Right cardiac atrium (tissue), 5 donors: ENCODE measurements around the gene CFAP97D2. TPM values are rescaled to one million over a fixed set of nuclear protein-coding genes. Genes with fewer than 3 reads are reported as not detected.
"Not testable (repeated sequence)": the region's sequence is repeated elsewhere in the genome, so short reads cannot be mapped to it uniquely, and the experiment has no call there.

Experiments
- ATAC-seq, 2 donors: fragments of 200-7000 bp; cut with Tn5 transposase; one replicate each; pipeline versions ENCODE4 v1.8.0 to v1.9.1; 2020; ENCODE audit warnings: moderate library complexity in 2 of 2, mild to moderate bottlenecking in 1 of 2
- DNase-seq, 3 donors: peaks; one replicate each; pipeline ENCODE4 v3.0.0-alpha.2; 2020
- H3K27ac ChIP-seq: one replicate; pipeline ENCODE4 v1.5.1; 2013; ENCODE audit warnings: mild to moderate bottlenecking, low read length, control low read depth, moderate library complexity
- H3K27me3 ChIP-seq: one replicate; pipeline ENCODE4 v1.6.1; 2013; ENCODE audit not compliant: control insufficient read depth, insufficient read depth
- H3K4me1 ChIP-seq: one replicate; pipeline ENCODE4 v1.6.1; 2013; ENCODE audit warnings: low read length; ENCODE audit not compliant: control insufficient read depth, insufficient read depth
- H3K4me3 ChIP-seq: one replicate; pipeline ENCODE4 v1.5.1; 2013; ENCODE audit warnings: low read length, control low read depth
- H3K9me3 ChIP-seq: one replicate; pipeline ENCODE4 v1.6.1; 2013; ENCODE audit warnings: low read length; ENCODE audit not compliant: control insufficient read depth
- WGBS: extraction: QIAGEN DNeasy Blood & Tissue Kit; methylation state at CpG from one replicate; pipeline ENCODE4 v1.1.7; 2013; 5-methylcytosine and 5-hydroxymethylcytosine counted together
- intact Hi-C, 4 donors: fragments of 100-400 bp; cut with DNase I; formaldehyde crosslinking; loops; one replicate each; pipeline versions ENCODE4 v1.11.0 to v1.14.0; 2022 to 2023
- polyA plus RNA-seq: library from polyadenylated mRNA; stranded (reverse); fragments of 200-250 nt; gene quantifications from one replicate; pipeline ENCODE4 v1.2.3, GENCODE V29; 2013
- total RNA-seq, 4 donors: library from RNA; stranded (reverse); fragmentation: NEBNext Ultra II Directional; extraction: Animal tissue kit (Norgen Biotek cat#: 25700); gene quantifications; one replicate each; pipeline ENCODE4 v1.2.1, GENCODE V29; 2021
- donor health status: healthy with polysubstance abuse.
- donor health status: DM: no; HTN: yes; CAD: no.
- donor health status: DM: no; HTN: no; CAD: no.
- donor health status: DM: no; HTN: yes; CAD: no; lungs with severe emphysema.
- donor health status: DM: yes; HTN: yes; CAD: no.

Gene CFAP97D2
- total and polyA plus RNA-seq, 5 donors = not detected

GRCh38 chr13:114243971-114244370 lies 64.9 kb downstream of the CFAP97D2 start:
- WGBS = 94% methylated on average over 3 of the region's 3 CpGs
- no peak for ATAC-seq

GRCh38 chr13:114244637-114245036 lies 65.6 kb downstream of the CFAP97D2 start:
- intact Hi-C loops = no loop called here
- no peak overlapping the region for H3K4me3 ChIP-seq
- no peaks in the 10 kb centered on the region for H3K27me3 ChIP-seq
- H3K9me3 ChIP-seq = no peaks in the 10 kb centered on the region
- no peak overlapping the region for H3K27ac ChIP-seq
- H3K4me1 ChIP-seq = no peaks in the 10 kb centered on the region
- ATAC-seq (no peak), DNase-seq (no peak)
- WGBS = 81% methylated on average over 5 of the region's 5 CpGs

More at GRCh38 chr13:114243971-114244370, 64.9 kb downstream of the CFAP97D2 start:
- Histone ChIP-seq H3K9me3 (no peaks in the 10 kb centered on the region), H3K27me3 (no peaks in the 10 kb centered on the region), H3K27ac (no peak overlapping the region), H3K4me1 (no peaks in the 10 kb centered on the region), H3K4me3 (no peak overlapping the region)
- DNase-seq = no peak
- intact Hi-C loops = no loop called here

GRCh38 chr13:114248011-114248410 lies 69.0 kb downstream of the CFAP97D2 start:
- H3K4me3 ChIP-seq = no peak overlapping the region
- no peaks in the 10 kb centered on the region for H3K9me3 ChIP-seq
- no peaks in the 10 kb centered on the region for H3K4me1 ChIP-seq
- intact Hi-C loops = no loop called here
- no peak overlapping the region for H3K27ac ChIP-seq
- 79% methylated on average over 3 of the region's 3 CpGs for WGBS
- no peaks in the 10 kb centered on the region for H3K27me3 ChIP-seq
- ATAC-seq = no peak
- no peak for DNase-seq

GRCh38 chr13:114249077-114249476 lies 70.0 kb downstream of the CFAP97D2 start:
- no peak for ATAC-seq

GRCh38 chr13:114251639-114252440 lies 72.8 kb downstream of the CFAP97D2 start:
- WGBS = 74% methylated on average over 1 of the region's 1 CpG
- intact Hi-C loops, H3K9me3 ChIP-seq, DNase-seq, H3K4me3 ChIP-seq, ATAC-seq, H3K4me1 ChIP-seq, H3K27me3 ChIP-seq, H3K27ac ChIP-seq: not testable (repeated sequence)

More at GRCh38 chr13:114249077-114249476, 70.0 kb downstream of the CFAP97D2 start:
- H3K27ac ChIP-seq = no peak overlapping the region
- H3K4me3 ChIP-seq = no peak overlapping the region
- 94% methylated on average over 7 of the region's 7 CpGs for WGBS
- H3K27me3 ChIP-seq = no peaks in the 10 kb centered on the region
- intact Hi-C loops = no loop called here
- no peaks in the 10 kb centered on the region for H3K9me3 ChIP-seq
- DNase-seq = no peak
- no peaks in the 10 kb centered on the region for H3K4me1 ChIP-seq

- intact Hi-C loops = no loop called here
- H3K27me3 ChIP-seq = no peaks in the 10 kb centered on the region
Measured at GRCh38 chr13:114256547-114256946, 77.5 kb downstream of the CFAP97D2 start.

GRCh38 chr13:114257014-114257413 lies 78.0 kb downstream of the CFAP97D2 start:
- Histone ChIP-seq H3K4me3 (no peak overlapping the region), H3K27ac (no peak overlapping the region), H3K9me3 (no peaks in the 10 kb centered on the region), H3K27me3 (no peaks in the 10 kb centered on the region), H3K4me1 (no peaks in the 10 kb centered on the region)
- intact Hi-C loops = no loop called here
- no peak for ATAC-seq
- WGBS = 89% methylated on average over 4 of the region's 4 CpGs
- DNase-seq = no peak

More at GRCh38 chr13:114256547-114256946, 77.5 kb downstream of the CFAP97D2 start:
- DNase-seq (no peak), ATAC-seq (no peak)
- no peak overlapping the region for H3K27ac ChIP-seq
- no peaks in the 10 kb centered on the region for H3K4me1 ChIP-seq
- 83% methylated on average over 1 of the region's 1 CpG for WGBS
- no peak overlapping the region for H3K4me3 ChIP-seq
- H3K9me3 ChIP-seq = no peaks in the 10 kb centered on the region

GRCh38 chr13:114258589-114258988 lies 79.5 kb downstream of the CFAP97D2 start:
- WGBS = 96% methylated on average over 8 of the region's 8 CpGs
- no peaks in the 10 kb centered on the region for H3K4me1 ChIP-seq
- H3K4me3 ChIP-seq = no peak overlapping the region
- no peaks in the 10 kb centered on the region for H3K27me3 ChIP-seq
- DNase-seq (no peak), ATAC-seq (no peak)
- no peaks in the 10 kb centered on the region for H3K9me3 ChIP-seq
- no peak overlapping the region for H3K27ac ChIP-seq
- intact Hi-C loops = no loop called here

GRCh38 chr13:114259374-114259773 lies 80.3 kb downstream of the CFAP97D2 start:
- 78% methylated on average over 7 of the region's 7 CpGs for WGBS
- no peaks in the 10 kb centered on the region for H3K27me3 ChIP-seq
- no peaks in the 10 kb centered on the region for H3K9me3 ChIP-seq
- H3K4me1 ChIP-seq = no peaks in the 10 kb centered on the region
- no peak overlapping the region for H3K27ac ChIP-seq
- intact Hi-C loops = no loop called here
- H3K4me3 ChIP-seq = no peak overlapping the region
- no peak for DNase-seq
- ATAC-seq = no peak

GRCh38 chr13:114259974-114260373 lies 80.9 kb downstream of the CFAP97D2 start:
- intact Hi-C loops = no loop called here
- ATAC-seq = peak; percentile 39 to 56
- H3K27ac ChIP-seq = no peak overlapping the region
- no peak overlapping the region for H3K4me3 ChIP-seq
- no peak for DNase-seq
- WGBS = 64% methylated on average over 4 of the region's 4 CpGs
- no peaks in the 10 kb centered on the region for H3K4me1 ChIP-seq
- no peaks in the 10 kb centered on the region for H3K27me3 ChIP-seq
- no peaks in the 10 kb centered on the region for H3K9me3 ChIP-seq

GRCh38 chr13:114260814-114261213 lies 81.8 kb downstream of the CFAP97D2 start:
- Histone ChIP-seq H3K27ac (no peak overlapping the region), H3K4me3 (no peak overlapping the region), H3K27me3 (no peaks in the 10 kb centered on the region), H3K9me3 (no peaks in the 10 kb centered on the region), H3K4me1 (no peaks in the 10 kb centered on the region)
- DNase-seq (no peak), ATAC-seq (no peak)
- 88% methylated on average over 3 of the region's 3 CpGs for WGBS
- intact Hi-C loops = no loop called here
